Measurements from ENCODE around the gene MYADM.
"Not testable (repeated sequence)": the region's sequence is repeated elsewhere in the genome, so short reads cannot be mapped to it uniquely, and the experiment has no call there.

Gene MYADM

GRCh38 chr19:53868892-53869804 is 1.5 kb downstream of the MYADM start:
- peak; percentile 35 to 80 for DNase-seq (ENCODE audit: low read depth in 2 of 2)

DNA sequence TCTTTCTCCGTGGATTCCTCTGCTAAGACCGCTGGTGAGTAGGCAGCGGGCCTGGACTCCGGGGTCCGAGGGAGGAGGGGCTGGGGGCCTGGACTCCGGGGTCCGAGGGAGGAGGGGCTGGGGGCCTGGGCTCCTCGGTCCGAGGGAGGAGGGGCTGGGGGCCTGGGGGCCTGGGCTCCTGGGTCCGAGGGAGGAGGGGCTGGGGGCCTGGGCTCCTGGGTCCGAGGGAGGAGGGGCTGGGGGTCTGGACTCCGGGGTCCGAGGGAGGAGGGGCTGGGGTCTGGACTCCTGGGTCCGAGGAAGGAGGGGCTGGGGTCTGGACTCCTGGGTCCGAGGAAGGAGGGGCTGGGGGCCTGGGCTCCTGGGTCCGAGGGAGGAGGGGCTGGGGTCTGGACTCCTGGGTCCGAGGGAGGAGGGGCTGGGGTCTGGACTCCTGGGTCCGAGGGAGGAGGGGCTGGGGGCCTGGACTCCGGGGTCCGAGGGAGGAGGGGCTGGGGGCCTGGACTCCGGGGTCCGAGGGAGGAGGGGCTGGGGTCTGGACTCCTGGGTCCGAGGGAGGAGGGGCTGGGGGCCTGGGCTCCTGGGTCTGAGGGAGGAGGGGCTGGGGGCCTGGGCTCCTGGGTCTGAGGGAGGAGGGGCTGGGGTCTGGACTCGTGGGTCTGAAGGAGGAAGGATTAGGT is 2.3 kb downstream of the MYADM start:
- DNase-seq (ENCODE audit: low read depth in 2 of 2): not testable (repeated sequence)

GRCh38 chr19:53870485-53870844 is 2.8 kb downstream of the MYADM start:
- no peak for DNase-seq (ENCODE audit: low read depth in 2 of 2)

DNA sequence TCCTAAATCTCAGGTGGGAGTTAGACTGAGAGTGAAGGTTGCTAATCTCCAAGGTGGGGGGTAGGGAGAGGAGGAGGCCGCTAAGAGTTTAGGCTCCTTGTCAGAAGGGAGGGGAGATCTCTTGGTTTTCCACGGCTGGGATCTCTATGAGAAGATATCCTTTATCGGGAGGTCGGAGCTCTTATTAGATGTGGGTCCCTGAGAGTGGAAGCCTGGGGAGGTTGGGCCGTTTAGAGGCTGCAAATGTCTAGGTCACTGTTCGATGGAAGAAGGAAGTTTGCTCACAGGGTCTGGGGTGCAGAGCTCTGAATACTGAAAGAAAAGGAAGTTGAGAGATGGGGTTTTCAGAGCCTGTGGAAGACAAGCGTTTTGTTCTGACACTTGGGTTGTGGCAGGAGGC is 3.8 kb downstream of the MYADM start:
- DNase-seq (ENCODE audit: low read depth in 2 of 2): no peak

GRCh38 chr19:53872762-53873161 is 5.1 kb downstream of the MYADM start:
- no peak for DNase-seq (ENCODE audit: low read depth in 2 of 2)

DNA sequence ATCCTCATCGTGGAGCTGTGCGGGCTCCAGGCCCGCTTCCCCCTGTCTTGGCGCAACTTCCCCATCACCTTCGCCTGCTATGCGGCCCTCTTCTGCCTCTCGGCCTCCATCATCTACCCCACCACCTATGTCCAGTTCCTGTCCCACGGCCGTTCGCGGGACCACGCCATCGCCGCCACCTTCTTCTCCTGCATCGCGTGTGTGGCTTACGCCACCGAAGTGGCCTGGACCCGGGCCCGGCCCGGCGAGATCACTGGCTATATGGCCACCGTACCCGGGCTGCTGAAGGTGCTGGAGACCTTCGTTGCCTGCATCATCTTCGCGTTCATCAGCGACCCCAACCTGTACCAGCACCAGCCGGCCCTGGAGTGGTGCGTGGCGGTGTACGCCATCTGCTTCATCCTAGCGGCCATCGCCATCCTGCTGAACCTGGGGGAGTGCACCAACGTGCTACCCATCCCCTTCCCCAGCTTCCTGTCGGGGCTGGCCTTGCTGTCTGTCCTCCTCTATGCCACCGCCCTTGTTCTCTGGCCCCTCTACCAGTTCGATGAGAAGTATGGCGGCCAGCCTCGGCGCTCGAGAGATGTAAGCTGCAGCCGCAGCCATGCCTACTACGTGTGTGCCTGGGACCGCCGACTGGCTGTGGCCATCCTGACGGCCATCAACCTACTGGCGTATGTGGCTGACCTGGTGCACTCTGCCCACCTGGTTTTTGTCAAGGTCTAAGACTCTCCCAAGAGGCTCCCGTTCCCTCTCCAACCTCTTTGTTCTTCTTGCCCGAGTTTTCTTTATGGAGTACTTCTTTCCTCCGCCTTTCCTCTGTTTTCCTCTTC is 6.3 kb downstream of the MYADM start:
- DNase-seq (ENCODE audit: low read depth in 2 of 2): no peak

DNA sequence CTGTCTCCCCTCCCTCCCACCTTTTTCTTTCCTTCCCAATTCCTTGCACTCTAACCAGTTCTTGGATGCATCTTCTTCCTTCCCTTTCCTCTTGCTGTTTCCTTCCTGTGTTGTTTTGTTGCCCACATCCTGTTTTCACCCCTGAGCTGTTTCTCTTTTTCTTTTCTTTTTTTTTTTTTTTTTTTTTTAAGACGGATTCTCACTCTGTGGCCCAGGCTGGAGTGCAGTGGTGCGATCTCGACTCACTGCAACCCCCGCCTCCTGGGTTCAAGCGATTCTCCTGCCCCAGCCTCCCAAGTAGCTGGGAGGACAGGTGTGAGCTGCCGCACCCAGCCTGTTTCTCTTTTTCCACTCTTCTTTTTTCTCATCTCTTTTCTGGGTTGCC is 6.9 kb downstream of the MYADM start:
- no peak for DNase-seq (ENCODE audit: low read depth in 2 of 2)

DNA sequence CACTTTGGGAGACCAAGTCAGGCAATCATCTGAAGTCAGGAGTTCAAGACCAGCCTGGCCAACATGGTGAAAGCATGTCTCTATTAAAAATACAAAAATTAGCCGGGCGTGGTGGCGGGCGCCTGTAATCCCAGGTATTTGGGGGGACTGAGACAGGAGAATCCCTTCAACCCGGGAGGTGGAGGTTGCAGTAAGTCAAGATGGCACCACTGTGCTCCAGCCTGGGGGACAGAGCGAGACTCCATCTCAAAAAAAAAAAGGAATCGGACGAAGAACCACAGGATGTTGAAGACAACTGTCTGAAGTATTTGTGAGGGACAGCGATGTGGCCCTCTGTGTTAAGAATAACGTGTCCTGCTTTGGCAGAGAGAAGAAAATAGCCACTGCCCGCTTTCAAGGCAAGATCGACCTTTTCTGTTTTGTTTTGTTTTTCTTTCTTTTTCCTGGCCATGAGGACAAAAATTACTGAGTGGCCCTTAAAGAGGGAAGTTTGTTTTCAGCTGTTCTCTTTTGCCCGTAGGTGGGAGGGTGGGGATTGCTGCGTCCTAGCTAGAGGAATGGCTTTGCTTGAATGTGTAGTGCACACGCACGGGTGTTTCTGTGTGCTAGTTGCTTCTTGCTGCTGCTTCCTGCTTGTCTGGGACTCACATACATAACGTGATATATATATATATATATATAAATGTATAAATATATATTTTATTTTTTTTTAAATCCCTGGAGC is 8.1 kb downstream of the MYADM start:
- DNase-seq (ENCODE audit: low read depth in 2 of 2): no peak

DNA sequence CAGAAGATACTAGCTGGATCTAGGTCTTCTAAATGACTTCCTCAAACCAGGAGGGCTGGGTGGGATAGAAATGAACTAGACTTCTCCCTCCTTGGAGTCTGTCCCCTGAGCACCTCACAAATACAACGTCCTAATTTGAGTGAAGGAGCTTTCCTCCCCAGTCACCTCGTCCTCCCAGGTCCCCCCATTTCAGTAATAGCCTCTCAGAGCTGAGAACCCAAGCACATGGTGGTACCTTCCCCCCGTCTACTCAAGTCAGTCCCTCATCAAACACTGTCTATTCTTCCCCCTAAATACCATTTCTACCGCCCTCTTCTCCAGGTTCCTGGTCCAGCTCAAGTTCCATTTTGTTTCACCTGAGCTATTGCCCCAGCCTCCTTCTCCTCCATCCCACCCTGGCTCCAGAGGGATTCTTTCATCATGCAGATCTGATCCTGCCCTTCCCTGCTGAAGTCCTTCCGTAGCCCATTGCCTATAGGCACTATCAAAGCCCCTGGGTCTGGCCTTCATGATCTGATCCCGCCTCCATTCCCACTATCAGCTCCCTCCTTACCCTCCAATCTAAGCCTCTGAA is 9.1 kb downstream of the MYADM start:
- no peak for DNase-seq (ENCODE audit: low read depth in 2 of 2)

- DNase-seq (ENCODE audit: low read depth in 2 of 2): no peak
These were observed 9.7 kb downstream of the MYADM start for GRCh38 chr19:53877361-53877766.

GRCh38 chr19:53878776-53879139 is 11.1 kb downstream of the MYADM start:
- DNase-seq (ENCODE audit: low read depth in 2 of 2): no peak

DNA sequence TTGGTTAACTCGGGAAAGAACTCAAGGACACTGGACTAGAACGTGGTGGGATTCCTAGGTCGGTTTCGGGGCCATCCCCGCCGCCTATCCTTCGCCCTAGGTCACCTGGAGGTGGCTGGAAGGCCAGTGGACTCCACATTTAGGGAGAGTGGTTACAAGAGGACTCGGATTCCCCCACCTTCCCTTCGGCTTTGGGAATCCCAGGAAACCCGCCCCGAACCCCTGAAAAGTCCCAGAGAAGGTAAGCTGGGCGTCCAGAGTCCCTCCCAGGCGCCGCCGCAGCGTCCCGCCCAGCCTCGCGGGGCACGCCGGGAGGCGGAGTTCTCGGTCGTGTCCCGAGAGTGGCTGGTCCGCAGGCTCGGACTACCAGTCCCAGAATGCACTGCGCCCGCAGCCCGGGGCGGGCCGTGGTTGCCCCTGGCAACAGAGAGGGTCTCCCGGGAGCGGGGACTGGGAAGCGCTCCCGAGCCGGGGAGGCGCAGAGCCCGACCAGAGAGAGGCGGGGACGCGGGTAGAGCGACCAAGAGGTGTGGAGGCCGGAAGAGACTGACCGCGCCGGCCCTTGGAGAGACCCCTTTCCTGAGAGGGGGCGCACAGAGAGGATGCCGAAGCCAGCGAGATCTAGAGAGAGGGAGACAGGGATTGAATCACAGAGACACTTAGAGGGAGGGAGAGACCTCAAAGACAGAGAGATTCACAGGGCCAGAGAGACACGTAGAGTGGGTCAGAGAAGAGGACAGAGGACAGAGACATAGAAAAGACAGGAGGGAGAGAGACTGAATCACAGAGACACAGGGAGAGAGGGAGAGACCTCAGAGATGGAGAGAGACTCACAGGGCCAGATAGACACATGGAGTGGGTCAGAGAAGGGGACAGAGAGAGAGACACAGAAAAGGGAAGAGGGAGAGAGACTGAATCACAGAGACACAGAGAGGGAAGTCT is 11.7 kb downstream of the MYADM start:
- DNase-seq (ENCODE audit: low read depth in 2 of 2): peak; percentile 57 to 79

DNA sequence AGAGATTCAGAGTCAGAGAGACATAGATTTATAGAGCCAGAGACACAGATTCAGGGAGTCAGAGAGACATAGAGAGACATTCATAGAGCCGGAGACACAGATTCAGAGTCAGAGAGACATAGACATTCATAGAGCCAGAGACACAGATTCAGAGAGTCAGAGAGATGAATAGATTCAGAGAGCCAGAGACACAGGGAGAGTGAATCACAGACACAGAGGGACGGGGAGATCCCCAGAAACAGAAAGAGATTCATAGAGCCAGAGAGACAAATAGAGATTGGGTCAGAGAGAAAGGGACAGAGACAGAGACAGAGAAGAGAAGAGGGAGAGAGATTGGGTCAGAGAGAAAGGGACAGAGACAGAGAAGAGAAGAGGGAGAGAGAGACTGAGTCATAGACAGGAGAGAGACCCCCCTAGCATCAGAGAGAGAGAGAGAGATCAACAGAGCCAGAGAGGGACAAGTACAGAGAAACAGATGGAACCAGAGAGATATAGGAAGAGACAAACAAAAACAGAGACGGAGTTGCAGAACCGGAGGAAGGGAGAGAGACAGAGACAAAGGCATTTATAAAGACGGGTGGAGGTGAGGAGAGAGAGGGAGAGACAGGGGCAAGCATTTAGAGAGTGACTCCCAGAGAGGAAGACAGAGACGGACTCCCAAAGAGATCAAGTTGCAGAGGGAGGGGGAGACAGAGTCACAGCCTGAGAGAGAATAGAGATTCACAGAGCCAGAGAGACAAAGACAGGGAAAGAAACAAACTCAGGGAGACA is 13.2 kb downstream of the MYADM start:
- DNase-seq (ENCODE audit: low read depth in 2 of 2): no peak

- DNase-seq (ENCODE audit: low read depth in 2 of 2): no peak
These were observed 14.1 kb downstream of the MYADM start, which contains the start of gene PRKCG for GRCh38 chr19:53881482-53882390. TSS of gene PRKCG (plus strand) at chr19:53882197. CDS start at chr19:53882495, 298 bp downstream.

- no peak for DNase-seq (ENCODE audit: low read depth in 2 of 2)
These were observed 14.8 kb downstream of the MYADM start for GRCh38 chr19:53882391-53883050.

GRCh38 chr19:53883231-53883661 is 15.6 kb downstream of the MYADM start:
- no peak for DNase-seq (ENCODE audit: low read depth in 2 of 2)

DNA sequence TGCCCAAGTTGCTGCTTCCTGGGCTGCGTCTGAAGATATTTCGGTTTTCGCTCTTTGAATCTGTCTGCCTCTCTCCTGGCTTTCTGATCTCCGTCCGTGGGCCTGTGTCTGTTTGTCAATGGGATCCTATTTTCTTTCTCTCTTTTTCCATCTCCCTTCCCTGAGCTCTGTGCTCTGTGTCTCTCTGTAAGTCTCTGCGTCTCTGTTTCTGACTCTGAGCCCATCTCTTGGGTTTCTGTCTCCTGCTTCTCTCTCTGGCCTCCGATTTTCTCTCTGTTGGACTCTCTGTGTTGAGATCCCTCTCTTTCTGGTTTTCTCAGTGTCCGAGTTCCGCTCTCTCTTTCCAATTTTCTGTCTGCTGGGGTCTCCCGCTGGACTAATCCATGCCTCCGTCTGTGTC is 16.1 kb downstream of the MYADM start:
- DNase-seq (ENCODE audit: low read depth in 2 of 2): no peak

- no peak for DNase-seq (ENCODE audit: low read depth in 2 of 2)
These were observed 16.6 kb downstream of the MYADM start for GRCh38 chr19:53884256-53884655.
